ENCODE data around the gene VDAC2. TPM values are rescaled to one million over a fixed set of nuclear protein-coding genes. Genes with fewer than 3 reads are reported as not detected.

The VDAC2 gene
- total RNA-seq, 4 donors from 2014 or later = 57.6 to 119 (median 76.5) TPM

GRCh38 chr10:75230600-75231038 lies 20.0 kb downstream of the VDAC2 start:
- peaks cover 0 to 14% of the 10 kb centered on the region in 2 donors for H3K4me1 ChIP-seq
- TF ChIP-seq CTCF (IDR thresholded peaks at IDR 0.05) = peak; percentile 81 to 91 (median 89)
- no peak for TF ChIP-seq POLR2A (IDR thresholded peaks at IDR 0.05)
- no peaks in the 10 kb centered on the region for H3K9me3 ChIP-seq
- H3K27me3 ChIP-seq = no peaks in the 10 kb centered on the region
- peak; percentile 82 to 91 for DNase-seq
- no peaks in the 10 kb centered on the region for H3K36me3 ChIP-seq
- peak overlapping the region in 1 of 2 donors; percentile 43 for H3K27ac ChIP-seq
- intact Hi-C loops (cut with DNase I; ENCODE audit: low total_unique reads) = loop anchor here (10.0 kb wide), 2 partner anchors 126 to 966 kb away; a partner anchor contains a TSS
- H3K4me3 ChIP-seq = no peak overlapping the region

GRCh38 chr10:75231672-75232581 lies 21.3 kb downstream of the VDAC2 start:
- H3K4me1 ChIP-seq = peaks cover 0 to 2% of the 10 kb centered on the region in 2 donors
- H3K27me3 ChIP-seq = no peaks in the 10 kb centered on the region
- no peak for DNase-seq
- H3K4me3 ChIP-seq = no peak overlapping the region
- intact Hi-C loops (cut with DNase I; ENCODE audit: low total_unique reads) = loop anchor here (10.0 kb wide), 2 partner anchors 127 to 967 kb away; a partner anchor contains a TSS
- H3K9me3 ChIP-seq = no peaks in the 10 kb centered on the region
- no peak overlapping the region for H3K27ac ChIP-seq
- no peaks in the 10 kb centered on the region for H3K36me3 ChIP-seq
- no peak for TF ChIP-seq CTCF (IDR thresholded peaks at IDR 0.05)
- TF ChIP-seq POLR2A (IDR thresholded peaks at IDR 0.05) = no peak

GRCh38 chr10:75233444-75234016 lies 22.9 kb downstream of the VDAC2 start:
- TF ChIP-seq CTCF (IDR thresholded peaks at IDR 0.05) (no peak), POLR2A (IDR thresholded peaks at IDR 0.05) (no peak)
- Histone ChIP-seq H3K4me3 (no peak overlapping the region), H3K4me1 (no peaks in the 10 kb centered on the region), H3K9me3 (no peaks in the 10 kb centered on the region), H3K27me3 (no peaks in the 10 kb centered on the region), H3K36me3 (no peaks in the 10 kb centered on the region), H3K27ac (peak overlapping the region; percentile 84 to 88)
- DNase-seq = no peak
- intact Hi-C loops (cut with DNase I; ENCODE audit: low total_unique reads) = loop anchor here (10.0 kb wide), 2 partner anchors 129 to 969 kb away; a partner anchor contains a TSS

GRCh38 chr10:75234017-75234682 lies 23.6 kb downstream of the VDAC2 start:
- peak; percentile 89 to 92 for DNase-seq
- Histone ChIP-seq H3K27me3 (no peaks in the 10 kb centered on the region), H3K27ac (peak overlapping the region; percentile 84 to 88), H3K9me3 (no peaks in the 10 kb centered on the region), H3K4me3 (peak overlapping the region; percentile 59 to 60), H3K4me1 (no peaks in the 10 kb centered on the region), H3K36me3 (no peaks in the 10 kb centered on the region)
- TF ChIP-seq POLR2A (IDR thresholded peaks at IDR 0.05) = peak in 1 of 2 donors; percentile 33
- no peak for TF ChIP-seq CTCF (IDR thresholded peaks at IDR 0.05)
- intact Hi-C loops (cut with DNase I; ENCODE audit: low total_unique reads) = loop anchor here (10.0 kb wide), 2 partner anchors 129 to 969 kb away; a partner anchor contains a TSS
